Thymus (tissue), 11 donors: ENCODE measurements around the gene DOCK3. TPM values are rescaled to one million over a fixed set of nuclear protein-coding genes. Genes with fewer than 3 reads are reported as not detected.

Source experiments
- DNase-seq, 9 donors: peaks; one replicate each; pipeline ENCODE4 v3.0.0-alpha.2; 2013; ENCODE audit warnings: low spot score in 9 of 9, low read depth in 6 of 9, missing footprints in 1 of 9
- H3K27ac ChIP-seq, 2 donors: one replicate each; pipeline ENCODE4 v1.5.1; 2013; ENCODE audit warnings: control low read depth in 1 of 2, low read depth in 1 of 2, low read length in 1 of 2, mild to moderate bottlenecking in 1 of 2, moderate library complexity in 1 of 2
- H3K27me3 ChIP-seq, 2 donors: one replicate each; pipeline ENCODE4 v1.5.1; 2013; ENCODE audit warnings: low read length in 1 of 2; ENCODE audit not compliant: control insufficient read depth in 2 of 2, insufficient read depth in 1 of 2
- H3K36me3 ChIP-seq, 2 donors: one replicate each; pipeline ENCODE4 v1.5.1; 2013; ENCODE audit warnings: low read length in 1 of 2, mild to moderate bottlenecking in 1 of 2, moderate library complexity in 1 of 2; ENCODE audit not compliant: control insufficient read depth in 2 of 2, insufficient read depth in 2 of 2
- H3K4me1 ChIP-seq, 2 donors: one replicate each; pipeline ENCODE4 v1.5.1; 2013; ENCODE audit warnings: low read length in 2 of 2; ENCODE audit not compliant: control insufficient read depth in 2 of 2, insufficient read depth in 2 of 2
- H3K4me3 ChIP-seq, 2 donors: one replicate each; pipeline ENCODE4 v1.5.1; 2013; ENCODE audit warnings: low read length in 2 of 2, control low read depth in 1 of 2, mild to moderate bottlenecking in 1 of 2
- H3K9me3 ChIP-seq, 2 donors: one replicate each; pipeline ENCODE4 v1.5.1; 2013; ENCODE audit warnings: low read length in 1 of 2, mild to moderate bottlenecking in 1 of 2; ENCODE audit not compliant: control insufficient read depth in 2 of 2, insufficient read depth in 1 of 2
- WGBS: extraction: QIAGEN DNeasy Blood & Tissue Kit; methylation state at CpG from one replicate; pipeline ENCODE4 v1.1.7; 2013; 5-methylcytosine and 5-hydroxymethylcytosine counted together
- polyA plus RNA-seq: library from polyadenylated mRNA; stranded (reverse); fragments of 200-250 nt; gene quantifications from one replicate; pipeline ENCODE4 v1.2.3, GENCODE V29; 2013
- total RNA-seq: library from RNA; stranded (reverse); fragments of 120-200 nt; gene quantifications from one replicate; pipeline ENCODE4 v1.2.4, GENCODE V29; 2013
- donor health status: healthy.

The DOCK3 gene
- total and polyA plus RNA-seq, 2 donors: 0.05 to 0.21 TPM

GRCh38 chr3:50632450-50632849, 42.3 kb upstream of the DOCK3 start:
- Histone ChIP-seq H3K4me1 (peaks cover 30 to 68% of the 10 kb centered on the region in 2 donors), H3K27me3 (no peaks in the 10 kb centered on the region), H3K27ac (peak overlapping the region in 1 of 2 donors; percentile 21), H3K9me3 (no peaks in the 10 kb centered on the region), H3K4me3 (no peak overlapping the region), H3K36me3 (peaks cover 12 to 22% of the 10 kb centered on the region in 2 donors)
- DNase-seq: no peak
- WGBS: 21% methylated on average over 5 of the region's 5 CpGs

GRCh38 chr3:50633230-50633790, 41.4 kb upstream of the DOCK3 start:
- peaks cover 22 to 63% of the 10 kb centered on the region in 2 donors for H3K4me1 ChIP-seq
- H3K36me3 ChIP-seq: peaks cover 13 to 23% of the 10 kb centered on the region in 2 donors
- H3K9me3 ChIP-seq: no peaks in the 10 kb centered on the region

GRCh38 chr3:50635066-50635465, 39.7 kb upstream of the DOCK3 start:
- Histone ChIP-seq H3K4me1 (peaks cover 13 to 46% of the 10 kb centered on the region in 2 donors), H3K36me3 (peaks cover 22 to 27% of the 10 kb centered on the region in 2 donors), H3K4me3 (no peak overlapping the region), H3K9me3 (no peaks in the 10 kb centered on the region), H3K27ac (no peak overlapping the region), H3K27me3 (no peaks in the 10 kb centered on the region)
- no peak for DNase-seq

More at GRCh38 chr3:50633230-50633790, 41.4 kb upstream of the DOCK3 start:
- 67% methylated on average over 5 of the region's 5 CpGs for WGBS
- DNase-seq: no peak
- Histone ChIP-seq H3K27me3 (no peaks in the 10 kb centered on the region), H3K27ac (no peak overlapping the region), H3K4me3 (no peak overlapping the region)

- Histone ChIP-seq H3K4me3 (no peak overlapping the region), H3K27ac (no peak overlapping the region), H3K36me3 (peaks cover 30 to 40% of the 10 kb centered on the region in 2 donors), H3K4me1 (peaks cover 13 to 26% of the 10 kb centered on the region in 2 donors), H3K27me3 (no peaks in the 10 kb centered on the region), H3K9me3 (no peaks in the 10 kb centered on the region)
- no peak for DNase-seq
- 96% methylated on average over 4 of the region's 4 CpGs for WGBS
Observed at GRCh38 chr3:50637011-50637410, 37.7 kb upstream of the DOCK3 start.

GRCh38 chr3:50637945-50638344, 36.8 kb upstream of the DOCK3 start:
- Histone ChIP-seq H3K36me3 (peaks cover 37 to 48% of the 10 kb centered on the region in 2 donors), H3K27me3 (no peaks in the 10 kb centered on the region), H3K4me1 (peaks cover 10 to 17% of the 10 kb centered on the region in 2 donors), H3K27ac (no peak overlapping the region), H3K4me3 (no peak overlapping the region), H3K9me3 (no peaks in the 10 kb centered on the region)
- WGBS: 58% methylated on average over 3 of the region's 3 CpGs
- DNase-seq: no peak

GRCh38 chr3:50639055-50639494, 35.7 kb upstream of the DOCK3 start:
- no peaks in the 10 kb centered on the region for H3K27me3 ChIP-seq
- peaks cover 47 to 60% of the 10 kb centered on the region in 2 donors for H3K36me3 ChIP-seq
- H3K4me1 ChIP-seq: peaks cover 5 to 13% of the 10 kb centered on the region in 2 donors
- no peak overlapping the region for H3K27ac ChIP-seq
- H3K9me3 ChIP-seq: no peaks in the 10 kb centered on the region
- no peak for DNase-seq
- 96% methylated on average over 6 of the region's 6 CpGs for WGBS
- no peak overlapping the region for H3K4me3 ChIP-seq

GRCh38 chr3:50642382-50642781, 32.3 kb upstream of the DOCK3 start:
- H3K4me1 ChIP-seq: peaks cover 0 to 4% of the 10 kb centered on the region in 2 donors
- H3K27ac ChIP-seq: no peak overlapping the region
- H3K27me3 ChIP-seq: no peaks in the 10 kb centered on the region
- 89% methylated on average over 1 of the region's 1 CpG for WGBS
- H3K36me3 ChIP-seq: peaks cover 76 to 90% of the 10 kb centered on the region in 2 donors
- no peak overlapping the region for H3K4me3 ChIP-seq
- H3K9me3 ChIP-seq: no peaks in the 10 kb centered on the region
- no peak for DNase-seq

- H3K27me3 ChIP-seq: no peaks in the 10 kb centered on the region
- H3K9me3 ChIP-seq: no peaks in the 10 kb centered on the region
- 95% methylated on average over 7 of the region's 7 CpGs for WGBS
- peaks cover 85 to 94% of the 10 kb centered on the region in 2 donors for H3K36me3 ChIP-seq
- H3K27ac ChIP-seq: no peak overlapping the region
- H3K4me1 ChIP-seq: no peaks in the 10 kb centered on the region
- H3K4me3 ChIP-seq: no peak overlapping the region
- DNase-seq: no peak
Observed at GRCh38 chr3:50644561-50644960, 30.2 kb upstream of the DOCK3 start.

GRCh38 chr3:50645378-50645777, 29.3 kb upstream of the DOCK3 start:
- H3K4me3 ChIP-seq: no peak overlapping the region
- H3K4me1 ChIP-seq: no peaks in the 10 kb centered on the region
- peaks cover 83 to 86% of the 10 kb centered on the region in 2 donors for H3K36me3 ChIP-seq
- no peak for DNase-seq
- no peaks in the 10 kb centered on the region for H3K27me3 ChIP-seq
- WGBS: 97% methylated on average over 2 of the region's 2 CpGs
- no peaks in the 10 kb centered on the region for H3K9me3 ChIP-seq
- no peak overlapping the region for H3K27ac ChIP-seq
